GM12878 (cell line): ENCODE results near the gene AFF2. TPM values are rescaled to one million over a fixed set of nuclear protein-coding genes. Genes with fewer than 3 reads are reported as not detected.

Source experiments
- ATAC-seq: fragments of 200-7000 bp; cut with Tn5 transposase; 3 replicates; pipeline ENCODE4 v1.9.1; 2020; ENCODE audit warnings: mild to moderate bottlenecking, moderate library complexity
- BruUV-seq: library from RNA; stranded (reverse); fragments of 400-500 nt; replicated peaks from 2 replicates; lab custom pipeline; 2021; lab: Mats Ljungman, UMichigan
- CTCF ChIA-PET: fragments of 300-600 bp; sonication (Branson Sonifier 250); formaldehyde crosslinking; extraction: SDS; loops from one replicate; lab custom pipeline; 2021; ENCODE audit warnings: inconsistent platforms; lab: Yijun Ruan, JAX
- POLR2A ChIA-PET: fragments of 350-600 bp; formaldehyde crosslinking; extraction: SDS; loops from one replicate; lab custom pipeline; 2021; ENCODE audit warnings: inconsistent platforms; lab: Charles Lee
- RAD21 ChIA-PET: fragments of 300-600 bp; sonication (Branson Sonifier 250); formaldehyde crosslinking; loops from one replicate; lab custom pipeline; 2023; ENCODE audit warnings: antibody characterized with exemption; ENCODE audit not compliant: unreplicated experiment; lab: Charles Lee
- SMC1A ChIA-PET: fragments of 300-600 bp; sonication (Branson Sonifier 250); formaldehyde crosslinking; loops from one replicate; lab custom pipeline; 2023; ENCODE audit not compliant: unreplicated experiment, uncharacterized antibody; lab: Charles Lee
- DNase-seq: peaks from one replicate; pipeline ENCODE4 v3.0.0-alpha.2; 2011; ENCODE audit warnings: low read depth, low spot score
- FAIRE-seq: peaks from 3 replicates; lab custom pipeline; 2011; peaks lifted over from hg19 to GRCh38; lab: Jason Lieb, UNC
- H2AFZ ChIP-seq: 2 replicates; pipeline ENCODE4 v1.6.0; 2011; ENCODE audit warnings: low read depth, low read length, control low read depth; ENCODE audit not compliant: control insufficient read depth
- H3K27ac ChIP-seq: 2 replicates; pipeline ENCODE4 v1.5.1; 2011; ENCODE audit warnings: control low read depth; ENCODE audit not compliant: control insufficient read depth, insufficient read depth
- H3K27me3 ChIP-seq, 2 experiments: replicated peaks in 1 of 2; 2 replicates each; pipeline versions ENCODE4 v1.6.0 to v1.6.1; 2011; ENCODE audit warnings: low read length in 1 of 2; ENCODE audit not compliant: control insufficient read depth in 2 of 2, insufficient read depth in 2 of 2
- H3K36me3 ChIP-seq, 2 experiments: 2 replicates each; pipeline ENCODE4 v1.5.1; 2011; ENCODE audit warnings: low read length in 1 of 2; ENCODE audit not compliant: control insufficient read depth in 2 of 2, insufficient read depth in 2 of 2
- H3K4me1 ChIP-seq: 2 replicates; pipeline ENCODE4 v1.6.1; 2011; ENCODE audit warnings: mild to moderate bottlenecking, low read length, moderate library complexity, mixed read lengths; ENCODE audit not compliant: control insufficient read depth, insufficient read depth
- H3K4me2 ChIP-seq: 2 replicates; pipeline ENCODE4 v1.6.0; 2011; ENCODE audit warnings: control low read depth; ENCODE audit not compliant: control insufficient read depth, insufficient read depth
- H3K4me3 ChIP-seq: fragments of 200-600 bp; sonication (generic); 2 replicates; pipeline ENCODE4 v1.5.1; 2016
- H3K79me2 ChIP-seq: 2 replicates; pipeline ENCODE4 v1.6.0; 2011; ENCODE audit warnings: low read length; ENCODE audit not compliant: control insufficient read depth, insufficient read depth
- H3K9ac ChIP-seq: 2 replicates; pipeline ENCODE4 v1.8.0; 2011; ENCODE audit warnings: low read length, control low read depth, mixed read lengths; ENCODE audit not compliant: control insufficient read depth, insufficient read depth
- H3K9me3 ChIP-seq: replicated peaks from 3 replicates; pipeline ENCODE4 v1.5.1; 2011; ENCODE audit warnings: mild to moderate bottlenecking, low read length; ENCODE audit not compliant: control insufficient read depth, insufficient read depth
- H4K20me1 ChIP-seq: 2 replicates; pipeline ENCODE4 v1.6.0; 2011; ENCODE audit not compliant: control insufficient read depth, insufficient read depth
- BMI1 ChIP-seq: fragments of 450-650 bp; IDR thresholded peaks from 2 replicates; pipeline ENCODE4 v1.6.1; 2016; ENCODE audit warnings: mild to moderate bottlenecking, moderate library complexity, borderline replicate concordance
- CREB1 ChIP-seq: IDR thresholded peaks from 2 replicates; pipeline ENCODE4 v1.6.1; 2012; ENCODE audit warnings: low read depth, mild to moderate bottlenecking, inconsistent platforms
- GABPA ChIP-seq: IDR thresholded peaks from 2 replicates; pipeline ENCODE4 v1.6.1; 2014; ENCODE audit warnings: antibody characterized with exemption, low read depth, mild to moderate bottlenecking, inconsistent platforms
- KLF5 ChIP-seq: fragments of 450-650 bp; IDR thresholded peaks from 2 replicates; pipeline ENCODE4 v1.6.1; 2014; ENCODE audit warnings: mild to moderate bottlenecking; ENCODE audit not compliant: partially characterized antibody
- MTA3 ChIP-seq: IDR thresholded peaks from 2 replicates; pipeline ENCODE4 v1.6.1; 2012; ENCODE audit warnings: low read length, inconsistent platforms, borderline replicate concordance
- RB1 ChIP-seq: fragments of 450-650 bp; formaldehyde crosslinking; IDR thresholded peaks from 2 replicates; pipeline ENCODE4 v1.6.1; 2017; ENCODE audit warnings: mild to moderate bottlenecking, borderline replicate concordance
- SP1 ChIP-seq: IDR thresholded peaks from one replicate; pipeline ENCODE4 v1.6.1; 2011; ENCODE audit warnings: low read depth, low read length
- WGBS: methylation state at CpG from one replicate; pipeline ENCODE4 v1.1.6; 2016; ENCODE audit warnings: low lambda C conversion rate; ENCODE audit not compliant: insufficient replicate concordance, insufficient coverage; ENCODE audit errors: missing lambda C conversion rate; 5-methylcytosine and 5-hydroxymethylcytosine counted together
- in situ Hi-C: fragments of 300-500 bp; cut with MboI; formaldehyde crosslinking; loops from 9 replicates; pipeline ENCODE4 v1.14.3; 2018; ENCODE audit warnings: mixed read lengths
- intact Hi-C: fragments of 100-400 bp; cut with micrococcal nuclease; formaldehyde crosslinking; loops from one replicate; pipeline ENCODE4 v1.14.2; 2022; ENCODE audit not compliant: unreplicated experiment
- polyA plus RNA-seq, 11 experiments: library from polyadenylated mRNA; depleted of rRNA in 4 of 11; unstranded in 6 of 11; stranded (reverse) in 5 of 11; fragments of >200 nt; fragmentation: Nextera tagmentation in 4 of 11; fragmentation: Illumina TruSeq in 1 of 11; extraction: Ambion mirVana in 4 of 11; extraction: Trizol in 1 of 11; gene quantifications; 1 replicate in 1 of 11; 2 replicates in 10 of 11; pipeline versions ENCODE4 v1.2.1 to v1.2.3, GENCODE V29; 2011 to 2016; ENCODE audit warnings: inconsistent platforms in 2 of 11, missing spikeins in 2 of 11, low read depth in 1 of 11
- total RNA-seq, 4 experiments: library from RNA; depleted of rRNA in 3 of 4; stranded (reverse); fragments of >200 nt in 3 of 4; fragmentation: Illumina TruSeq in 1 of 4; extraction: Trizol in 1 of 4; gene quantifications; 2 replicates each; pipeline versions ENCODE4 v1.2.1 to v1.2.3, GENCODE V29; 2013 to 2021
- TF ChIP-seq, protein P1 (sequence below): fragments of 450-650 bp; IDR thresholded peaks from 2 replicates; pipeline ENCODE4 v1.6.1; 2017; ENCODE audit warnings: mild to moderate bottlenecking, low read depth, inconsistent platforms; ENCODE audit not compliant: poor library complexity, severe bottlenecking
- TF ChIP-seq, protein P2 (sequence below): fragments of 450-650 bp; IDR thresholded peaks from 2 replicates; pipeline ENCODE4 v1.6.1; 2017; ENCODE audit warnings: antibody characterized with exemption, mild to moderate bottlenecking, moderate library complexity

The AFF2 gene
- total and polyA plus RNA-seq, 10 of the 15 experiments (the other 5 are each of a cell fraction or from before 2014, with no cell fraction given): under 0.01 to 0.03 TPM; not detected in 8

DNA sequence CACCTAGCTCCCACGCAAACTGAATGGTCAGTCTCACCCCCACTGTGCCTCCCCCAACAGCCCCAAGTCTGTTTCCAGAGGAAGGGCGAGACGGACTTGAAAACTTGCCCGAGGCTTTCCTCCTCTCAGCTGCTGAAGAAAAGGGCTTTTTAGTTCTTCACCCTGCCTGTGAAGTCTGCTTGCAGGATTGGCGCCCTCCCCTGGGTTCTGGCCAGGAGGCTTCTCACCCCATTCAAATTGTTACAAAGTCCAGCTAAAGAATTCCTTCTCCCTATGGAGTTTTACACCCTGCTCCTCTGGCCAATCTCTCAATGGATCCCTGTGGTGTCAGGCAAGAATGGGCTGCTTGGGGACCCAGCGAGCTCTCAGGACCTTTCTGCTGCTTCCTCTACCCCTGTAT is 241.0 kb downstream of the AFF2 start:
- Histone ChIP-seq H3K27ac (no peak overlapping the region), H3K9ac (no peak overlapping the region), H3K36me3 (no peaks in the 10 kb centered on the region), H3K27me3 (no peaks in the 10 kb centered on the region), H3K4me2 (no peak overlapping the region), H3K4me3 (no peak overlapping the region), H3K4me1 (no peaks in the 10 kb centered on the region), H2AFZ (no peak overlapping the region), H4K20me1 (no peaks in the 10 kb centered on the region), H3K79me2 (no peaks in the 10 kb centered on the region), H3K9me3 (no peaks in the 10 kb centered on the region)
- DNase-seq (no peak), FAIRE-seq (no peak), ATAC-seq (no peak)
- ChIA-PET RAD21 (no interaction called here), SMC1A (interaction anchor here (1.3 kb wide), 1 partner anchor 12 kb away, joined by 5 read pairs; no protein-coding TSS in a partner anchor), POLR2A (no interaction called here), CTCF (interaction anchor here (1.0 to 1.2 kb wide), 2 partner anchors 15 to 42 kb away, joined by 3 read pairs; no protein-coding TSS in a partner anchor)
- in situ Hi-C loops (no loop called here), intact Hi-C loops (no loop called here)
- WGBS: 8% methylated on average over 6 of the region's 6 CpGs
- no TSS peak for BruUV-seq
- no peak for TF ChIP-seq MTA3
- TF ChIP-seq, protein P1, sequence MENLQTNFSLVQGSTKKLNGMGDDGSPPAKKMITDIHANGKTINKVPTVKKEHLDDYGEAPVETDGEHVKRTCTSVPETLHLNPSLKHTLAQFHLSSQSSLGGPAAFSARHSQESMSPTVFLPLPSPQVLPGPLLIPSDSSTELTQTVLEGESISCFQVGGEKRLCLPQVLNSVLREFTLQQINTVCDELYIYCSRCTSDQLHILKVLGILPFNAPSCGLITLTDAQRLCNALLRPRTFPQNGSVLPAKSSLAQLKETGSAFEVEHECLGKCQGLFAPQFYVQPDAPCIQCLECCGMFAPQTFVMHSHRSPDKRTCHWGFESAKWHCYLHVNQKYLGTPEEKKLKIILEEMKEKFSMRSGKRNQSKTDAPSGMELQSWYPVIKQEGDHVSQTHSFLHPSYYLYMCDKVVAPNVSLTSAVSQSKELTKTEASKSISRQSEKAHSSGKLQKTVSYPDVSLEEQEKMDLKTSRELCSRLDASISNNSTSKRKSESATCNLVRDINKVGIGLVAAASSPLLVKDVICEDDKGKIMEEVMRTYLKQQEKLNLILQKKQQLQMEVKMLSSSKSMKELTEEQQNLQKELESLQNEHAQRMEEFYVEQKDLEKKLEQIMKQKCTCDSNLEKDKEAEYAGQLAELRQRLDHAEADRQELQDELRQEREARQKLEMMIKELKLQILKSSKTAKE: no peak
- no peak for TF ChIP-seq KLF5
- TF ChIP-seq, protein P2, sequence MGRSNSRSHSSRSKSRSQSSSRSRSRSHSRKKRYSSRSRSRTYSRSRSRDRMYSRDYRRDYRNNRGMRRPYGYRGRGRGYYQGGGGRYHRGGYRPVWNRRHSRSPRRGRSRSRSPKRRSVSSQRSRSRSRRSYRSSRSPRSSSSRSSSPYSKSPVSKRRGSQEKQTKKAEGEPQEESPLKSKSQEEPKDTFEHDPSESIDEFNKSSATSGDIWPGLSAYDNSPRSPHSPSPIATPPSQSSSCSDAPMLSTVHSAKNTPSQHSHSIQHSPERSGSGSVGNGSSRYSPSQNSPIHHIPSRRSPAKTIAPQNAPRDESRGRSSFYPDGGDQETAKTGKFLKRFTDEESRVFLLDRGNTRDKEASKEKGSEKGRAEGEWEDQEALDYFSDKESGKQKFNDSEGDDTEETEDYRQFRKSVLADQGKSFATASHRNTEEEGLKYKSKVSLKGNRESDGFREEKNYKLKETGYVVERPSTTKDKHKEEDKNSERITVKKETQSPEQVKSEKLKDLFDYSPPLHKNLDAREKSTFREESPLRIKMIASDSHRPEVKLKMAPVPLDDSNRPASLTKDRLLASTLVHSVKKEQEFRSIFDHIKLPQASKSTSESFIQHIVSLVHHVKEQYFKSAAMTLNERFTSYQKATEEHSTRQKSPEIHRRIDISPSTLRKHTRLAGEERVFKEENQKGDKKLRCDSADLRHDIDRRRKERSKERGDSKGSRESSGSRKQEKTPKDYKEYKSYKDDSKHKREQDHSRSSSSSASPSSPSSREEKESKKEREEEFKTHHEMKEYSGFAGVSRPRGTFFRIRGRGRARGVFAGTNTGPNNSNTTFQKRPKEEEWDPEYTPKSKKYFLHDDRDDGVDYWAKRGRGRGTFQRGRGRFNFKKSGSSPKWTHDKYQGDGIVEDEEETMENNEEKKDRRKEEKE: no peak
- TF ChIP-seq SP1: no peak
- TF ChIP-seq RB1: no peak
- no peak for TF ChIP-seq CREB1
- TF ChIP-seq BMI1: no peak
- no peak for TF ChIP-seq GABPA
